ENCODE data around the gene IRF2. TPM values are rescaled to one million over a fixed set of nuclear protein-coding genes. Genes with fewer than 3 reads are reported as not detected.
"Not testable (repeated sequence)": the region's sequence is repeated elsewhere in the genome, so short reads cannot be mapped to it uniquely, and the experiment has no call there.

Gene IRF2
- total RNA-seq, 1 donor from 2014 or later = 21.8 TPM

- peak overlapping the region; percentile 66 for H3K4me3 Mint-ChIP-seq (ENCODE audit: unreplicated experiment)
- TF ChIP-seq CTCF (IDR thresholded peaks at IDR 0.05) = no peak
- H3K27me3 Mint-ChIP-seq (ENCODE audit: unreplicated experiment) = no peaks in the 10 kb centered on the region
- H3K36me3 Mint-ChIP-seq (ENCODE audit: unreplicated experiment) = peaks cover 20% of the 10 kb centered on the region
- H3K9me3 Mint-ChIP-seq (ENCODE audit: unreplicated experiment) = no peaks in the 10 kb centered on the region
- DNase-seq (ENCODE audit: extremely low spot score, unreplicated experiment) = no peak
- peak overlapping the region; percentile 88 for H3K27ac Mint-ChIP-seq (ENCODE audit: unreplicated experiment)
- H3K4me1 Mint-ChIP-seq (ENCODE audit: unreplicated experiment) = peaks cover 38% of the 10 kb centered on the region
These were observed 90.8 kb downstream of the IRF2 start for GRCh38 chr4:184383497-184384055.

- peaks cover 4% of the 10 kb centered on the region for H3K9me3 Mint-ChIP-seq (ENCODE audit: unreplicated experiment)
- no peak overlapping the region for H3K4me3 Mint-ChIP-seq (ENCODE audit: unreplicated experiment)
- H3K27ac Mint-ChIP-seq (ENCODE audit: unreplicated experiment) = peak overlapping the region; percentile 88
- TF ChIP-seq CTCF (IDR thresholded peaks at IDR 0.05) = no peak
- peaks cover 38% of the 10 kb centered on the region for H3K4me1 Mint-ChIP-seq (ENCODE audit: unreplicated experiment)
- peaks cover 10% of the 10 kb centered on the region for H3K36me3 Mint-ChIP-seq (ENCODE audit: unreplicated experiment)
- H3K27me3 Mint-ChIP-seq (ENCODE audit: unreplicated experiment) = no peaks in the 10 kb centered on the region
- DNase-seq (ENCODE audit: extremely low spot score, unreplicated experiment) = no peak
These were observed 92.0 kb downstream of the IRF2 start for GRCh38 chr4:184382189-184382846.

GRCh38 chr4:184380707-184381106, 93.6 kb downstream of the IRF2 start:
- Mint-ChIP-seq H3K4me3 (ENCODE audit: unreplicated experiment) (no peak overlapping the region), H3K9me3 (ENCODE audit: unreplicated experiment) (peaks cover 9% of the 10 kb centered on the region), H3K4me1 (ENCODE audit: unreplicated experiment) (peaks cover 42% of the 10 kb centered on the region), H3K27me3 (ENCODE audit: unreplicated experiment) (no peaks in the 10 kb centered on the region), H3K27ac (ENCODE audit: unreplicated experiment) (no peak overlapping the region), H3K36me3 (ENCODE audit: unreplicated experiment) (peaks cover 2% of the 10 kb centered on the region)
- DNase-seq (ENCODE audit: extremely low spot score, unreplicated experiment) = no peak
- TF ChIP-seq CTCF (IDR thresholded peaks at IDR 0.05) = no peak

GRCh38 chr4:184380214-184380613, 94.1 kb downstream of the IRF2 start:
- H3K27ac Mint-ChIP-seq (ENCODE audit: unreplicated experiment); H3K27me3 Mint-ChIP-seq (ENCODE audit: unreplicated experiment); H3K9me3 Mint-ChIP-seq (ENCODE audit: unreplicated experiment); H3K4me3 Mint-ChIP-seq (ENCODE audit: unreplicated experiment); DNase-seq (ENCODE audit: extremely low spot score, unreplicated experiment); H3K36me3 Mint-ChIP-seq (ENCODE audit: unreplicated experiment): not testable (repeated sequence)
- H3K4me1 Mint-ChIP-seq (ENCODE audit: unreplicated experiment) = peaks cover 39% of the 10 kb centered on the region

GRCh38 chr4:184376923-184377322, 97.4 kb downstream of the IRF2 start:
- no peak for TF ChIP-seq CTCF (IDR thresholded peaks at IDR 0.05)
- Mint-ChIP-seq H3K4me1 (ENCODE audit: unreplicated experiment) (peaks cover 9% of the 10 kb centered on the region), H3K9me3 (ENCODE audit: unreplicated experiment) (peaks cover 9% of the 10 kb centered on the region), H3K27ac (ENCODE audit: unreplicated experiment) (no peak overlapping the region), H3K4me3 (ENCODE audit: unreplicated experiment) (no peak overlapping the region), H3K36me3 (ENCODE audit: unreplicated experiment) (peaks cover 2% of the 10 kb centered on the region), H3K27me3 (ENCODE audit: unreplicated experiment) (no peaks in the 10 kb centered on the region)
- no peak for DNase-seq (ENCODE audit: extremely low spot score, unreplicated experiment)

All from osteocyte (in vitro differentiated cells).